Fibroblast of mammary gland (primary cell): ENCODE measurements around the gene LDLRAD4.

Experiments used
- DNase-seq: peaks from one replicate; pipeline ENCODE4 v3.0.0-alpha.2; 2010; ENCODE audit warnings: low read depth
- H3K4me3 ChIP-seq: 2 replicates; pipeline ENCODE4 v1.5.1; 2011; ENCODE audit warnings: low read depth, mild to moderate bottlenecking, low read length, moderate library complexity; ENCODE audit not compliant: control insufficient read depth
- TF ChIP-seq, protein P1 (sequence below): conservative IDR thresholded peaks from 2 replicates; pipeline ENCODE4 v1.5.1; 2011; ENCODE audit warnings: low read depth, low read length, inconsistent platforms; ENCODE audit not compliant: control insufficient read depth, insufficient read depth

The LDLRAD4 gene

DNA sequence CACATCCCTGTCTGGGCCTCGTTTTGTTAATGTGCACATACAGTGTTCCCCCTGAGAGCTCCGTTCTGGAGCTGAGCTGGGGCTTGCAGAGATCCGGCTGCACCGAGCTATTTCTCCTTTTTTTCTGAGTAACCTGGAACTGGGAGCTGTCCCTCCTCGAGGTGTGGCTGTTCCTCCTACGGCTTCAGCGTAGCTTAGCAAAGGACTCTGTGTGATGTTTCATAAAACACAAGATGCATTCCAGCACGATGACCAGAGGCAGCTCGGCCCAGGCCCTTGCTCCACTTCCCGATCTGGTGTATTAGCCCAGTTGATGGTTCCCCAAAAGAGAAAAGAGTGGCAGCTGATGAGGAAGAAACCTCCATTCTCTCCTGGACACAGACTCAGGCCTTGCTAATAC, 404.8 kb downstream of the LDLRAD4 start:
- DNase-seq: no peak
- TF ChIP-seq, protein P1, sequence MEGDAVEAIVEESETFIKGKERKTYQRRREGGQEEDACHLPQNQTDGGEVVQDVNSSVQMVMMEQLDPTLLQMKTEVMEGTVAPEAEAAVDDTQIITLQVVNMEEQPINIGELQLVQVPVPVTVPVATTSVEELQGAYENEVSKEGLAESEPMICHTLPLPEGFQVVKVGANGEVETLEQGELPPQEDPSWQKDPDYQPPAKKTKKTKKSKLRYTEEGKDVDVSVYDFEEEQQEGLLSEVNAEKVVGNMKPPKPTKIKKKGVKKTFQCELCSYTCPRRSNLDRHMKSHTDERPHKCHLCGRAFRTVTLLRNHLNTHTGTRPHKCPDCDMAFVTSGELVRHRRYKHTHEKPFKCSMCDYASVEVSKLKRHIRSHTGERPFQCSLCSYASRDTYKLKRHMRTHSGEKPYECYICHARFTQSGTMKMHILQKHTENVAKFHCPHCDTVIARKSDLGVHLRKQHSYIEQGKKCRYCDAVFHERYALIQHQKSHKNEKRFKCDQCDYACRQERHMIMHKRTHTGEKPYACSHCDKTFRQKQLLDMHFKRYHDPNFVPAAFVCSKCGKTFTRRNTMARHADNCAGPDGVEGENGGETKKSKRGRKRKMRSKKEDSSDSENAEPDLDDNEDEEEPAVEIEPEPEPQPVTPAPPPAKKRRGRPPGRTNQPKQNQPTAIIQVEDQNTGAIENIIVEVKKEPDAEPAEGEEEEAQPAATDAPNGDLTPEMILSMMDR: no peak
- H3K4me3 ChIP-seq: no peak overlapping the region

GRCh38 chr18:13623871-13624270, 405.3 kb downstream of the LDLRAD4 start:
- H3K4me3 ChIP-seq: no peak overlapping the region
- TF ChIP-seq, protein P1: no peak
- no peak for DNase-seq

GRCh38 chr18:13624563-13625237, 406.1 kb downstream of the LDLRAD4 start:
- no peak for DNase-seq
- TF ChIP-seq, protein P1: no peak
- no peak overlapping the region for H3K4me3 ChIP-seq

DNA sequence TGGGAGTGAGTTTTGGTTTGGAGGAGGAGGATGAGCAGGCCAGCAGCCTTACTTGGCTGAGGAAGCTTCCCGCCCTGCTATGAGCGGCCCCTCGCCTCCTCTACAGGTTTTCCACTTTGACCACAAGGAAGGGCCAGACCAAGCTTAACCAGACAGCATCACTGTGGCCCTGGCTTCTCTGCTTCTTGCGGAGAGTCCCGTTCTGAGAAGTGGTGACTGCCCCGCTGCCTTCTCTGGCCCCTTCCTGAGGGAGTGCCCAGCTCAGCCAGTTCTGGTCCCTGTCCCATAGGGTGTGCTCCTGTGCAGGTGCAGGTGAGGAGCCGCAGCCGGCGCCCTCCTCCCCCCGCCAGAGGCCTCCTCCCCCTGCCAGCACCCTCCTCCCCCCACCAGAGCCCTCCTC, 406.8 kb downstream of the LDLRAD4 start:
- no peak for DNase-seq
- no peak overlapping the region for H3K4me3 ChIP-seq
- TF ChIP-seq, protein P1: no peak

DNA sequence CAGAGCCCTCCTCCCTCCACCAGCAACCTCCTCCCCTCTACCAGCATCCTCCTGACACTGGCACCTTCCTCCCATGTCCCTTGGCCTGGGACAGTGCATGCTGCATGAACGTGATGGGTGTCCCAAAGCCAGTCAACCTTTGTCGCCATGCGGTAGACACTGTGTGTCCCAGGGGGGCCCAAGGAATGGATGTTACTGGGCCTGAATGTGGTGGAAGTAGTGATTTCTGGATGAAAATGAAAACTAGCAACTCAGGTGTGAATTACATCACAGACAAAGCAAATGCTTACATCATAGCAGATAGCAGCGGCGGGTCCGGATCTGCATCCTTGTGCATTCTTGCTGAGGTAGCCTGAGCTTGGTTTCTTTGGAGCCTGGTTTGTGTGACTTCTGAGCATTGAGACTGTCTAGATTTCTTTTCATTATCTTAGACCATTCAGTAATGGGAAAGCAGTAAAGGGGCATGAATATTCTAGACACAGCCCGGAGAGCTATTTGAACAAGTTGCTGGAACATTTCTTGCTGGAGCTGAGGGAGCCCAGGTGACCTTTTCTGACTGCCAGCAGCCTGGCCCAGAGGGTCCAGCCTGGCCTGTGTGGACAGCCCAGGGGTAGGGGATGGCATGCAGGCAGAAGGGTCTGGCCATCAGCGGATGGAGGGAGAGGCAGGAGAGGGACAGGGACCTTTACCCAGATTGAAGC, 407.4 kb downstream of the LDLRAD4 start:
- DNase-seq: no peak
- TF ChIP-seq, protein P1: no peak
- H3K4me3 ChIP-seq: no peak overlapping the region

DNA sequence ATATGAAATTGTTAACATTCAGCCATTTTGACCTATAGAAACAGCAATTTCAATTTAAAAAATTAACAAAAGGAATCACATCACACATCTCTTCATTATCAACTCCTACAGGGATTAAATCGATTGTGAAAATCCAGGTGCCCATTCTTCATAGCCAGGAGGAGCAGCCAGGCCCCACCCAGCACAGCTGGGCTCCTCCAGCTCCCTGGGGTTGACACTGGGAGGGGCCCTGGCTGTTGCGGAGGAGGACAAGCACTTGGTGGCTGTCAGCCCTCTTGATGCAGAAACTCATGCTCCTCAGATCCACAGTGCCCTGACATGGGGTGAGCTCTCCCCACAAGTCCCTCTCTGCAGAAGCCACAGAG, 408.0 kb downstream of the LDLRAD4 start:
- no peak for DNase-seq
- TF ChIP-seq, protein P1: no peak
- no peak overlapping the region for H3K4me3 ChIP-seq
